HEK293T (cell line): ENCODE data around the gene DNAL4.

Experiments
- ARNT ChIP-seq: fragments of 450-650 bp; IDR thresholded peaks from 2 replicates; pipeline ENCODE4 v1.6.1; 2017; ENCODE audit warnings: mild to moderate bottlenecking
- BHLHE40 ChIP-seq: fragments of 450-650 bp; IDR thresholded peaks from 2 replicates; pipeline ENCODE4 v1.6.1; 2016; ENCODE audit warnings: mild to moderate bottlenecking, moderate library complexity, borderline replicate concordance
- CTBP1 ChIP-seq: fragments of 450-650 bp; IDR thresholded peaks from 2 replicates; pipeline ENCODE4 v1.6.1; 2016; ENCODE audit warnings: borderline replicate concordance
- ELF4 ChIP-seq: fragments of 450-650 bp; IDR thresholded peaks from 2 replicates; pipeline ENCODE4 v1.6.1; 2017; ENCODE audit warnings: antibody characterized with exemption
- FOXA1 ChIP-seq: fragments of 450-650 bp; IDR thresholded peaks from 2 replicates; pipeline ENCODE4 v1.6.1; 2016; ENCODE audit warnings: mild to moderate bottlenecking
- FOXK2 ChIP-seq: fragments of 450-650 bp; IDR thresholded peaks from 2 replicates; pipeline ENCODE4 v1.6.1; 2016; ENCODE audit warnings: mild to moderate bottlenecking
- FOXM1 ChIP-seq: fragments of 450-650 bp; IDR thresholded peaks from 2 replicates; pipeline ENCODE4 v1.6.1; 2017; ENCODE audit warnings: mild to moderate bottlenecking, borderline replicate concordance
- HDGF ChIP-seq: fragments of 450-650 bp; IDR thresholded peaks from 2 replicates; pipeline ENCODE4 v1.6.1; 2017; ENCODE audit warnings: antibody characterized with exemption, borderline replicate concordance
- LEF1 ChIP-seq: fragments of 450-650 bp; IDR thresholded peaks from 2 replicates; pipeline ENCODE4 v1.6.1; 2017; ENCODE audit warnings: mild to moderate bottlenecking, borderline replicate concordance
- NFRKB ChIP-seq: fragments of 450-650 bp; IDR thresholded peaks from 2 replicates; pipeline ENCODE4 v1.6.1; 2016; ENCODE audit warnings: mild to moderate bottlenecking, moderate library complexity
- SP1 ChIP-seq: fragments of 450-650 bp; IDR thresholded peaks from 2 replicates; pipeline ENCODE4 v1.6.1; 2017
- SUZ12 ChIP-seq: fragments of 450-650 bp; IDR thresholded peaks from 2 replicates; pipeline ENCODE4 v1.6.1; 2016; ENCODE audit warnings: mild to moderate bottlenecking
- TARDBP ChIP-seq: fragments of 450-650 bp; IDR thresholded peaks from 2 replicates; pipeline ENCODE4 v1.6.1; 2016
- ZNF384 ChIP-seq: fragments of 450-650 bp; IDR thresholded peaks from 2 replicates; pipeline ENCODE4 v1.6.1; 2016

DNA sequence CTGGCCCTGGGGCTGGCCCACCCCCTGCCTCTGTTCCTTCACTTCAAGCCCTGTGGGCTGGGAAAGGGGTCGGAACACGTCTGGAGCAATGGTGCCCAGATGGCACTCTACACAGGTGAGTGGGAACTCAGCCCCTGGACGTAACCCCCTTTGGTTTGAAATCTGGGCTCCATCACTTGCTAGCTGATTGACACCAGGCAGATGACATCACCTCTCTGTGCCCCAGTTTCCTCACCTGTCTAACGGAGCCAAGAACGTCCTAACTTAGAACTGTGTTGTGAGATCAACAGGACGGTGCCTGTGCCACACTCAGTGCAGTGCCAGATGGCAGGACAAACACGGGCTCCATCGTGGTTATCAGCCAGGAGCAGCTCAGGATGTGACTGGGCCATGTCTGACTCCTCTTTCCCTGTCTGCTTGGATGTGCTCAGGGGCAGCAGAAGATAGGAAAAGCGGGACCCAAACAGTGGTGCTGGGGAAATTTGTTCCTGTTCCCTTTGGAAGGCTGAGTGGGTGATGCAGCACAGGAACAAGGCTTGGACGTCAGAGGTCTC, 25.5 kb upstream of the DNAL4 start:
- TF ChIP-seq ELF4 (no peak), FOXK2 (no peak), ARNT (no peak), BHLHE40 (no peak), SUZ12 (no peak), CTBP1 (no peak), LEF1 (no peak), ZNF384 (no peak), NFRKB (no peak), FOXA1 (no peak), FOXM1 (no peak), SP1 (no peak), TARDBP (no peak), HDGF (no peak)
